GM12872 (cell line): ENCODE data around the gene SLC27A3.

Experiments used
- TF ChIP-seq, protein P1 (sequence below): IDR thresholded peaks from 3 replicates; pipeline ENCODE4 v1.5.1; 2011; ENCODE audit warnings: low read depth, mild to moderate bottlenecking, low read length, moderate library complexity; ENCODE audit not compliant: insufficient read depth

Gene SLC27A3, protein sequence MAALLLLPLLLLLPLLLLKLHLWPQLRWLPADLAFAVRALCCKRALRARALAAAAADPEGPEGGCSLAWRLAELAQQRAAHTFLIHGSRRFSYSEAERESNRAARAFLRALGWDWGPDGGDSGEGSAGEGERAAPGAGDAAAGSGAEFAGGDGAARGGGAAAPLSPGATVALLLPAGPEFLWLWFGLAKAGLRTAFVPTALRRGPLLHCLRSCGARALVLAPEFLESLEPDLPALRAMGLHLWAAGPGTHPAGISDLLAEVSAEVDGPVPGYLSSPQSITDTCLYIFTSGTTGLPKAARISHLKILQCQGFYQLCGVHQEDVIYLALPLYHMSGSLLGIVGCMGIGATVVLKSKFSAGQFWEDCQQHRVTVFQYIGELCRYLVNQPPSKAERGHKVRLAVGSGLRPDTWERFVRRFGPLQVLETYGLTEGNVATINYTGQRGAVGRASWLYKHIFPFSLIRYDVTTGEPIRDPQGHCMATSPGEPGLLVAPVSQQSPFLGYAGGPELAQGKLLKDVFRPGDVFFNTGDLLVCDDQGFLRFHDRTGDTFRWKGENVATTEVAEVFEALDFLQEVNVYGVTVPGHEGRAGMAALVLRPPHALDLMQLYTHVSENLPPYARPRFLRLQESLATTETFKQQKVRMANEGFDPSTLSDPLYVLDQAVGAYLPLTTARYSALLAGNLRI

DNA sequence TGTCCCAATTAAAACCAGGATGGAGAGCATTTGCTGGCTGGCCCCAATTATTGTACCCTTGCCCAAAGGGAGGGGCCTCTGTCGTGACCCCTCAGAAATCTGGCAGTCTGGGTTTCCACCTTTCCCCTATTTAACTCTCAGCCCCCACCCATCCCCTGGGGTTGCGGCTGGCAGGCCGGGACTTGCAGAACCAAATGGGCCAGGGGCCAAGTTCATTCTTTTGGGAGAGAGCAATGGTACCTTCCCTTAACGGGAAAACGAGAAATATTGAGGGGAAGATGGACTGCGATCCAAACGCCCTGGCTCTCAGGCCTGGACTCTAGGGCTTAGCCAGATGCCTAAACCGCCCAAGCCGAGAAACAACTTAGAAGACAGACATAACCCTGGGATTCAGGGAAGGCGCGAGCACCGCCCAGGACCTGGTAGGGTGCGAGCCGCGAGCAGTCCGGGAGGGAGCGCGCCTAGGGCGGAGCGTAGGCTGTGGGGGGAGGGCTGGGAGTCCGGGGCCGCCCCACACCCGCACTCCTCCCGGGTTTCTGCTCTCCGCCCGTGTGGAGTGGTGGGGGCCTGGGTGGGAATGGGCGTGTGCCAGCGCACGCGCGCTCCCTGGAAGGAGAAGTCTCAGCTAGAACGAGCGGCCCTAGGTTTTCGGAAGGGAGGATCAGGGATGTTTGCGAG, at the start of gene SLC27A3:
Gene SLC27A3 (plus strand): TSS at position 628 of the 678 bp plus-strand sequence. CDS start 91 bp downstream, outside the sequence.
- TF ChIP-seq, protein P1, sequence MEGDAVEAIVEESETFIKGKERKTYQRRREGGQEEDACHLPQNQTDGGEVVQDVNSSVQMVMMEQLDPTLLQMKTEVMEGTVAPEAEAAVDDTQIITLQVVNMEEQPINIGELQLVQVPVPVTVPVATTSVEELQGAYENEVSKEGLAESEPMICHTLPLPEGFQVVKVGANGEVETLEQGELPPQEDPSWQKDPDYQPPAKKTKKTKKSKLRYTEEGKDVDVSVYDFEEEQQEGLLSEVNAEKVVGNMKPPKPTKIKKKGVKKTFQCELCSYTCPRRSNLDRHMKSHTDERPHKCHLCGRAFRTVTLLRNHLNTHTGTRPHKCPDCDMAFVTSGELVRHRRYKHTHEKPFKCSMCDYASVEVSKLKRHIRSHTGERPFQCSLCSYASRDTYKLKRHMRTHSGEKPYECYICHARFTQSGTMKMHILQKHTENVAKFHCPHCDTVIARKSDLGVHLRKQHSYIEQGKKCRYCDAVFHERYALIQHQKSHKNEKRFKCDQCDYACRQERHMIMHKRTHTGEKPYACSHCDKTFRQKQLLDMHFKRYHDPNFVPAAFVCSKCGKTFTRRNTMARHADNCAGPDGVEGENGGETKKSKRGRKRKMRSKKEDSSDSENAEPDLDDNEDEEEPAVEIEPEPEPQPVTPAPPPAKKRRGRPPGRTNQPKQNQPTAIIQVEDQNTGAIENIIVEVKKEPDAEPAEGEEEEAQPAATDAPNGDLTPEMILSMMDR = no peak

DNA sequence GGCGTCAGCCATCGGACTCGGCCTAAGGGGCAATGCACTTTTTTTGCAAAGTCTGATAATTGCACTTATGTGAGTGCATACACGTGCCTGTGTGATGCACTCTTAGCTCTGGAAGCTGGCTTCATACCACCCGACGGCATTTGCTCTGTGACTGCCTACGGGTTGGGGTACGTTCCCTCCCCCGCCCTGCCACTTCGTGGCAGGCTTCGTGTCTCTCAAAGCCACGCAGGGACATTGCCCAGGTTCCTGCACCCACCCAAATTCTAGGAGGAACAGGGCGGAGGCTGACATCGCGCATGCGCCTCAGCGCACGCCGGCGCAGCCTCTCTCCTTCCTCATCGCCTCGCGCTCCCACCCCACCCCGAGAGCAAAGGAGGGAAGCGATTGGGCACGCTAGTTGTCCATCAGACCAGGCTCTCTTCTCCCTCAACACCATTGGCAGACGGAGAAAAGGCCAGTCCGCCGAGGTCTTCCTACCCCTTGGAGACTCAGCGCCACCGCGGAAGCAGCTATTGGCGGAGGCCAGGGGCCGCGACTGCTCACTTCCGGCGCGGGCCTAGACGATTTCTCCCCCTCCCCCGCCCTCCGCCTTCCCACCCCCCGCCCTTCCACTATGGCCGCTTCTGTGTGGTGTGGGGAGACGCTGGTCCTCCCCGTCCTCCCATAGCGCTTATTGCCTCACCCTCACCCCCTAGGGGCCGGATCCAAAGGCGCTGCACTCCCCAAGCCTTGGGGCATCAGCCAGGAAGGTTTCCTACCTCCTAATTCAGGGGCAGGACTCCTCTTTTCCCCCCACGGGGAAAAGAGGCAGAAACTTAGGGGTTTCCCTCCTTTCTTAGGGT, 47.5 kb upstream of the SLC27A3 start, which contains the start of gene INTS3:
Gene INTS3 (plus strand): TSS at position 588 of the 842 bp plus-strand sequence. CDS start 585 bp downstream, outside the sequence.
- TF ChIP-seq, protein P1 = 0 out of 3 replicates have a peak, but pooled peaks have one; percentile 29

DNA sequence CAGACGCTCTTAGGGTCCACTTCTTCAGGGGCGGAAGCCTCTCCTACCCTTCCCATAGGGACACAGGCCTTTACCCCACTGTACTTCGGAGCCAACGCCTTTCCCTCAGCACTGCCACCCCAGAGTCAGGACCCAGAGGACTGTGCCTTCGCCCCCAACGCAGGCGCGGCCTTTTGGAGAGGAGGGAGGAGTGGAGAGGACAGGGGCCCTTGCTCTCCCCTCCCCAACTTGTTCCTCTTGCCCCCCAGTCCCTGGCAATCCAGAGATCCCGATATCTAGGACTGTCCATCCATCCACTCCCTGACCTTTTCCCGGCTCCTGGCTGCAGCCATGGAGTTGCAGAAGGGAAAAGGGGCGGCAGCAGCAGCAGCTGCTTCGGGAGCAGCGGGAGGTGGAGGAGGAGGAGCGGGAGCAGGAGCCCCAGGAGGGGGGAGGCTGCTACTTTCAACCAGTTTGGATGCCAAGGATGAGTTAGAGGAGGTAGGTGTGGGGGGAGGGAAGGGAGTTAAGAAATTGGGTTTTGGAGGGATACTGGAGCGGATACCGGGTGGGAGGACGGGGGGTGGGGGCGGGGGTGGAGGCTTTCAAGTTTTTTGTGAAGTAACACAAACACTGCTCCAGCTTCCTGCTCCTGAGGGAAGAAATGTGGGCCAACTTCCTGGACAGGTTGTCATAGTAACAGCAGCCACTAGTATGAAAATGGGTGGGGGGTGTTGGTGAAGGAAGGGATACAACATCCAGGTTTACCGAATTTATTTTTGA, 46.7 kb upstream of the SLC27A3 start:
- TF ChIP-seq, protein P1 = no peak

DNA sequence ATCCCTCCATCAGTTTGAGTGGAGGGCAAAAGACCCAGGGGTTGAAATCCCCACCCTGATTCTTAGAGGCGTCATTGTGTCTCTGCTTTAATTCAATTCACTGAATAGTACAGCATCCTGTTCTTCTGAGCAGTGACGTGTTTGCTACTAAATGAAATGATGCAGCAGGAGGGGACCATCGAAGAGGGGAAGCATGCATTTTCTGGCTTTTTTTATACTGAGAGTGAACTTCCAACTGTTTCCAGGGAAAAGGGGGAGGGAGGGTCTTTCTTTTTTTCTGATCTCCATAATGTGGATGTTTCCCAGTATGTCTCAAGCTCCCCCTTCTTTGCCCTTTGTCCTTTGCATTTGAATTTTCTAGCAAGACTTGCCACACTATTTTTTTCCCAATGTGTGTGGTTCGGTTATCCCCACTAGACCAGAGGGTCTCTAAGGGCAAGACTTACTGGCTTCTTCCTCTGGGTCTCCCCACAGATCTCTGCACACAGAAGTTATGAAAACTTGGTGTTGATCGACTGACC, 44.7 kb upstream of the SLC27A3 start:
- TF ChIP-seq, protein P1 = no peak

DNA sequence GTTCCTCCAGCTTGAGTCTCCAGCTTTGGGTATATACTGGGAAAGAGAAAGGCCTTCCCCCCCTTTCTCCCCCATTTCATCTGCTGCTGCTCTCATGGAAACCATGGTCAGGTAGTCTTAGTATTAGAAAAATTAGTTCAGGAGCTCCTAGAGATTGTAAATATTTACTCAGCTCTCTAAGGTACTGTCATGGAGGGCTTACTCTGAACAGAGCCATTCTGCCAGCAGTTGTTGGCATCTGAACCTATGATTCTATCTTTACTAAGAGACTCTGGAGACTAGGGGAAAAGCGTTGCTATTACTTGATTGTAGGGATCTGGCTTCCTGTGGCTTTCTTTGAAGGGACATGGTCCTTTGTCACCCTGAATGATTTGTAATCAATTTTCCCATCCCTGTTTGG, 41.2 kb upstream of the SLC27A3 start:
- TF ChIP-seq, protein P1 = no peak

DNA sequence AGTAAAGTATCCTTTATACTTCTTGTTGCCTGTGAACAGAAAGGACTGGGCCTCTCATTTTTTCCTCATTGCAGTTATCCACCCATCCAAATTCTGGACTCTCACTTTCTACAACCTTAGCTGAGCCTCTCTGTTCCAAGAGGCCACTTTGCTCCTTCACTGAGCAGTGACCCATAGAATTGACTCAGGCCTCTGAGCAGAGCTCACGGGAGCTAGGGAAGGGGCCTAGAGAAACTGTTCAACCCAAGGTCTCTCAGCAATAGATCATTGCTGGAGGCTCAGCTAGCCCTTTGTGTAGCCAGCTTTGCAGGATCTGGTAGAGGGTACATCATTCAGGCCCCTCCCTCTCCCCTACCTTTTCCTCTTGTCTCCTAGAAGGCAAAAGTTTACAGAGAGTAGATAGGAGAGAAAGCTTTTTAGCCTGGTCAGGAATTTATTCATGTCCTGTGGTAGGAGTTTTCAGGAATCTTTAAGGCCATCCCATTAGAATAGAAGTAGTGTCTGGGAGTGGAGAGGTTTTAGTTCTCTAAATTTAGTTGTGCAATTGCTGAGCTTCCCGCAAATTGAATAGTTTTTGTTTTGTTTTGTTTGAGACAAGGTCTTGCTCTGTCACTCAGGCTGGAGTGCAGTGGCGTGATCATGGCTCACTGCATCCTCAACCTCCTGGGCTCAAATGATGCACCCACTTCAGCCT, 40.7 kb upstream of the SLC27A3 start:
- TF ChIP-seq, protein P1 = no peak
